K562 (cell line): Measurements from ENCODE around the gene STXBP6. TPM values are rescaled to one million over a fixed set of nuclear protein-coding genes. Genes with fewer than 3 reads are reported as not detected.

Source experiments
- ATAC-seq: fragments of 200-7000 bp; cut with Tn5 transposase; 3 replicates; pipeline ENCODE4 v1.9.1; 2020; ENCODE audit warnings: moderate library complexity
- BruUV-seq: library from RNA; stranded (reverse); fragments of 400-500 nt; replicated peaks from 2 replicates; lab custom pipeline; 2021; lab: Mats Ljungman, UMichigan
- CTCF ChIA-PET: fragments of 300-600 bp; formaldehyde crosslinking; extraction: SDS; loops from one replicate; lab custom pipeline; 2021; ENCODE audit warnings: low intra/inter-chr PET ratio; lab: Yijun Ruan, JAX
- POLR2A ChIA-PET: fragments of 300-600, 350-650 bp; sonication (Branson Sonifier 250); formaldehyde crosslinking; extraction: SDS; loops from one replicate; lab custom pipeline; 2021; ENCODE audit warnings: antibody characterized with exemption, inconsistent platforms; lab: Yijun Ruan, JAX
- DNase-seq, 4 experiments: peaks; one replicate each; pipeline versions ENCODE4 v3.0.0 to v3.0.0-alpha.2; 2011 to 2018; ENCODE audit warnings: low spot score in 3 of 4, mixed read lengths in 3 of 4; ENCODE audit errors: extremely low read depth in 1 of 4
- FAIRE-seq: peaks from 2 replicates; lab custom pipeline; 2011; peaks lifted over from hg19 to GRCh38; lab: Jason Lieb, UNC
- H2AFZ ChIP-seq: 2 replicates; pipeline ENCODE4 v1.6.0; 2011; ENCODE audit warnings: low read depth, low read length, control low read depth, inconsistent platforms
- H3K27ac ChIP-seq: fragments of 200-600 bp; 3 replicates; pipeline ENCODE4 v1.8.0; 2011; ENCODE audit warnings: low read depth, mild to moderate bottlenecking, control low read depth, inconsistent platforms, low read length, moderate library complexity, mixed read lengths; ENCODE audit errors: extremely low read depth
- H3K27me3 ChIP-seq, 2 experiments: fragments of 300-600 bp in 1 of 2; 2 replicates in 1 of 2; 3 replicates in 1 of 2; pipeline versions ENCODE4 v1.6.0 to v1.8.0; 2011; ENCODE audit warnings: inconsistent platforms in 2 of 2, low read length in 2 of 2, mild to moderate bottlenecking in 1 of 2, mixed read lengths in 1 of 2, moderate library complexity in 1 of 2; ENCODE audit not compliant: control insufficient read depth in 2 of 2, insufficient read depth in 2 of 2
- H3K36me3 ChIP-seq: fragments of 300-600 bp; 3 replicates; pipeline ENCODE4 v1.8.0; 2011; ENCODE audit warnings: mild to moderate bottlenecking, low read length, inconsistent platforms; ENCODE audit not compliant: control insufficient read depth, insufficient read depth
- H3K4me1 ChIP-seq, 2 experiments: fragments of 200-600 bp in 1 of 2; replicated peaks in 1 of 2; 2 replicates in 1 of 2; 3 replicates in 1 of 2; pipeline versions ENCODE4 v1.5.1 to v1.8.0; 2011; ENCODE audit warnings: inconsistent platforms in 2 of 2, low read length in 2 of 2, mild to moderate bottlenecking in 1 of 2, mixed read lengths in 1 of 2, moderate library complexity in 1 of 2; ENCODE audit not compliant: control insufficient read depth in 2 of 2, insufficient read depth in 2 of 2
- H3K4me2 ChIP-seq: 2 replicates; pipeline ENCODE4 v1.6.1; 2011; ENCODE audit warnings: low read length, control low read depth, inconsistent platforms, mixed read lengths; ENCODE audit not compliant: insufficient read depth
- H3K4me3 ChIP-seq: fragments of 200-600 bp; sonication (generic), shearing (Covaris generic); 2 replicates; pipeline ENCODE4 v1.5.1; 2016; ENCODE audit warnings: control low read depth, inconsistent platforms
- H3K79me2 ChIP-seq: fragments of 200-600 bp; 3 replicates; pipeline ENCODE4 v1.8.0; 2011; ENCODE audit warnings: low read length, inconsistent platforms; ENCODE audit not compliant: control insufficient read depth, insufficient read depth
- H3K9ac ChIP-seq, 2 experiments: 2 replicates each; pipeline versions ENCODE4 v1.6.0 to v1.6.1; 2011; ENCODE audit warnings: low read depth in 2 of 2, low read length in 2 of 2, control low read depth in 1 of 2, inconsistent platforms in 1 of 2, mild to moderate bottlenecking in 1 of 2, mixed read lengths in 1 of 2; ENCODE audit not compliant: insufficient read depth in 1 of 2
- H3K9me1 ChIP-seq: one replicate; pipeline ENCODE4 v1.6.0; 2011; ENCODE audit warnings: inconsistent platforms, mild to moderate bottlenecking, low read length, moderate library complexity; ENCODE audit not compliant: control insufficient read depth, insufficient read depth
- H3K9me3 ChIP-seq: replicated peaks from 2 replicates; pipeline ENCODE4 v1.5.1; 2011; ENCODE audit warnings: low read depth, low read length, inconsistent platforms; ENCODE audit not compliant: control insufficient read depth, insufficient read depth
- H4K20me1 ChIP-seq: replicated peaks from 2 replicates; pipeline ENCODE4 v1.6.1; 2011; ENCODE audit warnings: low read length, inconsistent platforms, mixed read lengths; ENCODE audit not compliant: control insufficient read depth, insufficient read depth
- ESRRA ChIP-seq: fragments of 450-650 bp; IDR thresholded peaks from 2 replicates; pipeline ENCODE4 v1.6.1; 2014; ENCODE audit warnings: low read depth, mild to moderate bottlenecking, moderate library complexity, borderline replicate concordance
- PHF8 ChIP-seq: fragments of 200-600 bp; sonication (generic); IDR thresholded peaks from 2 replicates; pipeline ENCODE4 v1.6.1; 2012; ENCODE audit warnings: mixed run types, mild to moderate bottlenecking, inconsistent platforms, low read length, moderate library complexity, borderline replicate concordance
- SMAD1 ChIP-seq: fragments of 150-350 bp; IDR thresholded peaks from 2 replicates; pipeline ENCODE4 v1.6.1; 2014; ENCODE audit warnings: low read length, low read depth; ENCODE audit not compliant: partially characterized antibody
- SRSF9 ChIP-seq: fragments of 200-400 bp; formaldehyde crosslinking; IDR thresholded peaks from 2 replicates; pipeline ENCODE4 v1.6.1; 2017; ENCODE audit warnings: low read depth, low read length, borderline replicate concordance
- WGBS: fragments of 100-300 bp; shearing (Covaris generic); methylation state at CpG from one replicate; pipeline ENCODE4 v1.1.6; 2016; ENCODE audit warnings: low coverage, mixed read lengths; ENCODE audit not compliant: insufficient coverage; ENCODE audit errors: missing lambda C conversion rate; 5-methylcytosine and 5-hydroxymethylcytosine counted together
- in situ Hi-C: fragments of 300-500 bp; cut with MboI; formaldehyde crosslinking; loops from 4 replicates; pipeline ENCODE4 v1.15.0; 2018; ENCODE audit warnings: inconsistent platforms, mixed read lengths
- intact Hi-C: fragments of 100-400 bp; cut with micrococcal nuclease; formaldehyde crosslinking; loops from 2 replicates; pipeline ENCODE4 v1.14.2; 2022
- polyA plus RNA-seq, 8 experiments: library from polyadenylated mRNA; depleted of rRNA in 4 of 8; stranded (reverse) in 5 of 8; unstranded in 3 of 8; fragments of >200 nt; fragmentation: Nextera tagmentation in 2 of 8; fragmentation: Illumina TruSeq in 1 of 8; extraction: Ambion mirVana in 2 of 8; extraction: Trizol in 1 of 8; gene quantifications; 2 replicates each; pipeline versions ENCODE4 v1.2.1 to v1.2.3, GENCODE V29; 2011 to 2014; ENCODE audit warnings: inconsistent platforms in 1 of 8, missing spikeins in 1 of 8
- total RNA-seq, 7 experiments: library from RNA; depleted of rRNA in 6 of 7; stranded (reverse); fragments of >200 nt in 6 of 7; fragmentation: Illumina TruSeq in 2 of 7; extraction: Trizol in 2 of 7; gene quantifications; 2 replicates each; pipeline versions ENCODE4 v1.2.1 to v1.2.3, GENCODE V29; 2011 to 2021; ENCODE audit warnings: low replicate concordance in 1 of 7
- TF ChIP-seq, protein P1 (sequence below): fragments of 250-450 bp; sonication (Bioruptor Pico); IDR thresholded peaks from 2 replicates; pipeline ENCODE4 v1.5.0; 2021; ENCODE audit warnings: mild to moderate bottlenecking, moderate library complexity
- TF ChIP-seq, protein P2 (sequence below): fragments of 200-400 bp; formaldehyde crosslinking; IDR thresholded peaks from 2 replicates; pipeline ENCODE4 v1.6.1; 2017; ENCODE audit warnings: mild to moderate bottlenecking, low read depth, low read length, moderate library complexity
- TF ChIP-seq, protein P3 (sequence below): fragments of 450-650 bp; conservative IDR thresholded peaks from 2 replicates; pipeline ENCODE4 v1.6.1; 2016; ENCODE audit warnings: missing genetic modification characterization, low read depth, mild to moderate bottlenecking, missing compliant biosample characterization, moderate library complexity
- TF ChIP-seq, protein P4 (sequence below): fragments of 250-450 bp; sonication (Bioruptor Pico); IDR thresholded peaks from 2 replicates; pipeline ENCODE4 v1.9.0; 2021; ENCODE audit warnings: mild to moderate bottlenecking, inconsistent platforms
- TF ChIP-seq, protein P5 (sequence below): fragments of 200-800 bp; sonication (Bioruptor generic); IDR thresholded peaks from 2 replicates; pipeline ENCODE4 v1.6.1; 2017; ENCODE audit warnings: missing genetic modification characterization, missing compliant biosample characterization

Gene STXBP6
- total and polyA plus RNA-seq, 9 of the 15 experiments (the other 6 are each of a cell fraction or from before 2014, with no cell fraction given), result 0.27 to 0.89 (median 0.59) TPM

DNA sequence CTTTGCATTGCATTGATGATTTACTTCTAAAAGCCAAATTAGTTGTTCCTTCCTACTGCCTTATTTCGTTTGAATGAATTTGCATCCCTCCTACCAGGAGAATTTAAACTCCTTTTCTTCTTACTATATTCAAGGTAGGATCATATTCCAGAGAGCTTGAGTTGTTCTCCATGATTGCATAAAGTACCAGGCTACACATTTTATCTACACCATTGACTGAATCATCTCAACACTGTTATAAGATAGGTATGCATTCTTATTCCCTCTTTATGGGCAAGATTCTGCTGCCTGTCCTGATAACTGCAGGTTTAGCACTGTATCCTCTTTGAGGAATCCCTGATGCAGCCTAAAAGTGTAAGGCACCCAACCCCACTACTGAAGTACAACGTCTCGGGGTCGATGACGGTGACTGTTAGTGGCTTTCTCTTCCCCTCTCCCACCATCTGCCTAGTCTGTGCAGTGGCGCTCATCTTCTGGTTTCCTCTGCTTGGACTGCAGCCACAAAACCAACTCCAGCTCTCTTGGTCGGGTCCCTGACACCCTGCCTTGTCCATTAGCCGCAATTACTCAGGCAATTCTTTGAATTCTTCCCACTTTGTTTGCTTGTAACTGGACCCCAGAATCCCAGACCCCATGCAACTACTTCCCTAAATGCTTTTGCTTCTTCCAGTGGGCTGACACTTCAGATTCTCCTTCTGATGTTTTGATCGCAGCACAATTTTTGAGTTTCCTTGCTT is 44.4 kb upstream of the STXBP6 start:
- Histone ChIP-seq H3K9ac (no peak overlapping the region), H3K4me2 (no peak overlapping the region), H3K79me2 (no peaks in the 10 kb centered on the region), H4K20me1 (no peaks in the 10 kb centered on the region), H3K9me3 (no peaks in the 10 kb centered on the region), H3K4me3 (no peak overlapping the region), H3K36me3 (no peaks in the 10 kb centered on the region), H3K27ac (no peak overlapping the region), H3K9me1 (no peaks in the 10 kb centered on the region), H3K27me3 (no peaks in the 10 kb centered on the region), H3K4me1 (no peaks in the 10 kb centered on the region), H2AFZ (no peak overlapping the region)
- no TSS peak for BruUV-seq
- DNase-seq, result no peak
- ATAC-seq, result no peak
- CTCF ChIA-PET, result no interaction called here
- in situ Hi-C loops, result no loop called here
- POLR2A ChIA-PET, result no interaction called here
- 0% methylated on average over 6 of the region's 9 CpGs for WGBS
- intact Hi-C loops, result no loop called here
- FAIRE-seq, result no peak
- TF ChIP-seq PHF8 (no peak), SMAD1 (no peak), SRSF9 (no peak), ESRRA (no peak)
- TF ChIP-seq, protein P1, sequence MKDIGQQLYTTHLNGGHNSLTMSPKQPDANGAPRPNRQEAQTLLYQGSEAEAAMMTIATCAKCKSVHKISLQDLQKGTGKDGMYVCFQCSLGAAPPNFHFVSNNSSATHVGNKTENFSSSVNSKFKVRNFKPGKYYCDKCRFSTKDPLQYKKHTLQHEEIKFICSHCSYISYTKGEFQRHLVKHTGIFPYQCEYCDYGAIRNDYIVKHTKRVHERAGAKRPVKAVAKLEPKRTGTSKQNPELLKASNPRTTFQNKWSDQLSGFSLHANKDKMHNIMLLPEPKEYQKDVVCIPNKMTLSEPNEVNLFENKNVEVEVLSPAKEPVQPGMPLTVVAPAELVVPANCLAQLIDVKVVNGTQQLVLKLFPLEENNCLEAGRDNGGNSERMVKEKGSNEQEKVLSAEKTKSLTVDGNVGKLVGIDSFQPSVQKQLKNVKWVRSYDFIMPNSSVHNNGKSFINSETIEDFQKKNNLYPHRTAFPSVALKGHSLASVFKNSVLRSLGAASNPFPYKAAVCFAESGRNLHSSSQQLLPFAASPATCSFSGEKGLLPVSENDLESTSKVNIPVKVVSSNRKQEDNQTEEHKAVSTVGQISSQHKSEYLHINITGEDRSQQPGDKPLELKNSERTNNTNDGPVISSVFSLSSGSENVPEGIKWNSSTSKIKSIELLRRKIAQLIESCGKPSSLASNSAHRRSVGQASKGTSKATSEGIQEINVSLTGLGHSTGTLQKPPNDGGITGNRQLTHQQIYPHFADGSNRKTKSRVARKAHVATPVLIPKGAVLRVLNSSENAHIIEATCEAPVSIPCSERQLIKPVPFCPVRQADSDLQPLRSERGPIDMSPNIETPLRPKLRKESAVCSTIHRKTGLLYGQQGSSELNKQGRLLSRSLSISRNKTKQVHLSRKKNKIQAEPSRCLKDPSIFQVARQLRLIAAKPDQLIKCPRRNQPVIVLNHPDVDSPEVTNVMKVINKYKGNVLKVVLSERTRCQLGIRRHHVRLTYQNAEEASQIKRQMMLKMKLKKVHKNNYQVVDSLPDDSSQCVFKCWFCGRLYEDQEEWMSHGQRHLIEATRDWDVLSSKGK (CRISPR knock-in tag), result no peak
- TF ChIP-seq, protein P2, sequence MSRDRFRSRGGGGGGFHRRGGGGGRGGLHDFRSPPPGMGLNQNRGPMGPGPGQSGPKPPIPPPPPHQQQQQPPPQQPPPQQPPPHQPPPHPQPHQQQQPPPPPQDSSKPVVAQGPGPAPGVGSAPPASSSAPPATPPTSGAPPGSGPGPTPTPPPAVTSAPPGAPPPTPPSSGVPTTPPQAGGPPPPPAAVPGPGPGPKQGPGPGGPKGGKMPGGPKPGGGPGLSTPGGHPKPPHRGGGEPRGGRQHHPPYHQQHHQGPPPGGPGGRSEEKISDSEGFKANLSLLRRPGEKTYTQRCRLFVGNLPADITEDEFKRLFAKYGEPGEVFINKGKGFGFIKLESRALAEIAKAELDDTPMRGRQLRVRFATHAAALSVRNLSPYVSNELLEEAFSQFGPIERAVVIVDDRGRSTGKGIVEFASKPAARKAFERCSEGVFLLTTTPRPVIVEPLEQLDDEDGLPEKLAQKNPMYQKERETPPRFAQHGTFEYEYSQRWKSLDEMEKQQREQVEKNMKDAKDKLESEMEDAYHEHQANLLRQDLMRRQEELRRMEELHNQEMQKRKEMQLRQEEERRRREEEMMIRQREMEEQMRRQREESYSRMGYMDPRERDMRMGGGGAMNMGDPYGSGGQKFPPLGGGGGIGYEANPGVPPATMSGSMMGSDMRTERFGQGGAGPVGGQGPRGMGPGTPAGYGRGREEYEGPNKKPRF, result no peak
- TF ChIP-seq, protein P3, sequence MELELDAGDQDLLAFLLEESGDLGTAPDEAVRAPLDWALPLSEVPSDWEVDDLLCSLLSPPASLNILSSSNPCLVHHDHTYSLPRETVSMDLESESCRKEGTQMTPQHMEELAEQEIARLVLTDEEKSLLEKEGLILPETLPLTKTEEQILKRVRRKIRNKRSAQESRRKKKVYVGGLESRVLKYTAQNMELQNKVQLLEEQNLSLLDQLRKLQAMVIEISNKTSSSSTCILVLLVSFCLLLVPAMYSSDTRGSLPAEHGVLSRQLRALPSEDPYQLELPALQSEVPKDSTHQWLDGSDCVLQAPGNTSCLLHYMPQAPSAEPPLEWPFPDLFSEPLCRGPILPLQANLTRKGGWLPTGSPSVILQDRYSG (tag), result no peak
- TF ChIP-seq, protein P4, sequence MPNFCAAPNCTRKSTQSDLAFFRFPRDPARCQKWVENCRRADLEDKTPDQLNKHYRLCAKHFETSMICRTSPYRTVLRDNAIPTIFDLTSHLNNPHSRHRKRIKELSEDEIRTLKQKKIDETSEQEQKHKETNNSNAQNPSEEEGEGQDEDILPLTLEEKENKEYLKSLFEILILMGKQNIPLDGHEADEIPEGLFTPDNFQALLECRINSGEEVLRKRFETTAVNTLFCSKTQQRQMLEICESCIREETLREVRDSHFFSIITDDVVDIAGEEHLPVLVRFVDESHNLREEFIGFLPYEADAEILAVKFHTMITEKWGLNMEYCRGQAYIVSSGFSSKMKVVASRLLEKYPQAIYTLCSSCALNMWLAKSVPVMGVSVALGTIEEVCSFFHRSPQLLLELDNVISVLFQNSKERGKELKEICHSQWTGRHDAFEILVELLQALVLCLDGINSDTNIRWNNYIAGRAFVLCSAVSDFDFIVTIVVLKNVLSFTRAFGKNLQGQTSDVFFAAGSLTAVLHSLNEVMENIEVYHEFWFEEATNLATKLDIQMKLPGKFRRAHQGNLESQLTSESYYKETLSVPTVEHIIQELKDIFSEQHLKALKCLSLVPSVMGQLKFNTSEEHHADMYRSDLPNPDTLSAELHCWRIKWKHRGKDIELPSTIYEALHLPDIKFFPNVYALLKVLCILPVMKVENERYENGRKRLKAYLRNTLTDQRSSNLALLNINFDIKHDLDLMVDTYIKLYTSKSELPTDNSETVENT, result no peak
- TF ChIP-seq, protein P5, sequence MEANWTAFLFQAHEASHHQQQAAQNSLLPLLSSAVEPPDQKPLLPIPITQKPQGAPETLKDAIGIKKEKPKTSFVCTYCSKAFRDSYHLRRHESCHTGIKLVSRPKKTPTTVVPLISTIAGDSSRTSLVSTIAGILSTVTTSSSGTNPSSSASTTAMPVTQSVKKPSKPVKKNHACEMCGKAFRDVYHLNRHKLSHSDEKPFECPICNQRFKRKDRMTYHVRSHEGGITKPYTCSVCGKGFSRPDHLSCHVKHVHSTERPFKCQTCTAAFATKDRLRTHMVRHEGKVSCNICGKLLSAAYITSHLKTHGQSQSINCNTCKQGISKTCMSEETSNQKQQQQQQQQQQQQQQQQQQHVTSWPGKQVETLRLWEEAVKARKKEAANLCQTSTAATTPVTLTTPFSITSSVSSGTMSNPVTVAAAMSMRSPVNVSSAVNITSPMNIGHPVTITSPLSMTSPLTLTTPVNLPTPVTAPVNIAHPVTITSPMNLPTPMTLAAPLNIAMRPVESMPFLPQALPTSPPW (CRISPR knock-in tag), result no peak
